NK-92 treated with Interleukin-12 subunit alpha and Interleukin-12 subunit beta, amount 100 ng/mL, for 24 hours (cell line): ENCODE results near the gene CDH23.

Source experiments
- DNase-seq: peaks from one replicate; lab custom pipeline; 2025; lab: John Stamatoyannopoulos, UW

Gene CDH23

DNA sequence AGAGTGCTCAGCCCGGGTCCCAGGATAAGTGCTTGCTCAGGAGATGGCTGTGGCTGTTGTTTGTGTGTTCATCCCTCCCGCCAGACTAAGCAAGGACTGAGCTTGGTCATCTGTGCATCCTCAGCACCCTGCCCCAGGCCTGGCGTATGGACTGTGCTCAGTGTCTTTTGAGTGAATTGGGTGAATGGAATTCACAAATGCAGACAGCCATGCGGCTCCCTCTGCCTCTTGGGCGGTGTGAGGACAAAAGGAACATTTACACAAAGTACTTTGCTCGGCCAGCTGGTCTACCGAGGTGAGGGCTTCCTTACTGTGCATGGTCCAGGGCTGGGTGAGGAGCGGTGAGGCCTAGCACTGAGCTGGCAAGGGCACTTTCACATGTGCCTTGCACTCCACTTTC lies 120.2 kb downstream of the CDH23 start:
- DNase-seq = no peak

DNA sequence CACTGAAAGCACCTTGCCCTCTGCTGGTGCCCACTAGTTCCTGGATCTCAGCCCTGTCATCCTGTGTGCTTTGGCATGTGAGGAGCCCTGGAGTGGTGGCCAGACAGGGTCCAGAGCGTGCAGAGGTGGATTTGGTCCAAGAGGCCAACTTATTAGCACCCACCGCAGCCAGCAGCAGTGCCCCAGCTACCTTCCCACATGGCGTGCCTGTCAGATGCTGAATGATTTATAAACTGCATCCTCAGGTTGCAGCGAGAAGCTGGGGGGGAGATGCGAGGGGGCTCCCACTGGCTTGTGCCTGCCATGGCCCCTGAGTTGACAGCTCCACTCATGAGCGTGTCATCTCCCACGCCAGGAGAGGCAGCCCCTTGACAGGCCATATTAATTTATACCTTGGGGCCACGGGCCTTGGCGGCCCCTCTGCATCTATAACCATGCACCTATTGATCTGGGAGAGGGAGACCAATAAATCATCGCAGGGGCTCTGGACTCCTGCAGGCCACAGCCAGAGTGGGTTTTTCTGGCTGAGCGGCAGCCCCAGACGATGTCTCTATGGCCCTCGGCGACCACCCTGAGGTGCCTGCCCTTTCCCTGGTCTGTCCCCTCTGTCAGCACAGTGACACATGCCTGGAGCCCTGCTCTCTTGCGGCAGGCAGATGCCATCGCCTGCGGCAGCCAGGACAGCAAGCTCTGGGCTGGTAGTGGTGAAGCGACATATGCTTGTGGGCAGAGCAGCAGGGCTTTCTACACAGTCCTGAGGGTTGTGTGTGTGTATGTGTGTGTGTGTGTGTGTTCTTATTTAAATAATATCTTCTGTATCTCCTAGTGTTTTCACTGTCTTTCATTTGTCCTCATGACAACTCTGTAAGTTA lies 120.8 kb downstream of the CDH23 start:
- DNase-seq = no peak

DNA sequence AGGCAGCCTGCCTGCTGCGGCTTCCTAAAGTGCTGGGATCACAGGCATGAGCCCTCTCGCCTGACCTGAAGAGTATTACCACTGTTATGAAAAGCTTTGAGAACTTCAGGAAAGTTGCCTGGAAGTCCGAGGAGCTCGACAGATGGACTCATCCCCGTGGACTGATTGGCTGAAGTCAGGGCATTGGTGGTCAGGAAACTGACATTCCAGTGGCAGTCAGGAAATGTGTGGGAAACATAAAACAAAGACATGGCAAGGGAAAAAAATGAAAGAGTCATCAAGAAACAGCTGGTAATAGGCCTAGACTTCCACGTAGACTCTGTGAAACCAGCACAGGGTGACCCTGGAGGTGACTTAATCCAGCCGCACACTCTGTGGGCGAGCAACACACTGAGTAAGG lies 123.3 kb downstream of the CDH23 start:
- no peak for DNase-seq

DNA sequence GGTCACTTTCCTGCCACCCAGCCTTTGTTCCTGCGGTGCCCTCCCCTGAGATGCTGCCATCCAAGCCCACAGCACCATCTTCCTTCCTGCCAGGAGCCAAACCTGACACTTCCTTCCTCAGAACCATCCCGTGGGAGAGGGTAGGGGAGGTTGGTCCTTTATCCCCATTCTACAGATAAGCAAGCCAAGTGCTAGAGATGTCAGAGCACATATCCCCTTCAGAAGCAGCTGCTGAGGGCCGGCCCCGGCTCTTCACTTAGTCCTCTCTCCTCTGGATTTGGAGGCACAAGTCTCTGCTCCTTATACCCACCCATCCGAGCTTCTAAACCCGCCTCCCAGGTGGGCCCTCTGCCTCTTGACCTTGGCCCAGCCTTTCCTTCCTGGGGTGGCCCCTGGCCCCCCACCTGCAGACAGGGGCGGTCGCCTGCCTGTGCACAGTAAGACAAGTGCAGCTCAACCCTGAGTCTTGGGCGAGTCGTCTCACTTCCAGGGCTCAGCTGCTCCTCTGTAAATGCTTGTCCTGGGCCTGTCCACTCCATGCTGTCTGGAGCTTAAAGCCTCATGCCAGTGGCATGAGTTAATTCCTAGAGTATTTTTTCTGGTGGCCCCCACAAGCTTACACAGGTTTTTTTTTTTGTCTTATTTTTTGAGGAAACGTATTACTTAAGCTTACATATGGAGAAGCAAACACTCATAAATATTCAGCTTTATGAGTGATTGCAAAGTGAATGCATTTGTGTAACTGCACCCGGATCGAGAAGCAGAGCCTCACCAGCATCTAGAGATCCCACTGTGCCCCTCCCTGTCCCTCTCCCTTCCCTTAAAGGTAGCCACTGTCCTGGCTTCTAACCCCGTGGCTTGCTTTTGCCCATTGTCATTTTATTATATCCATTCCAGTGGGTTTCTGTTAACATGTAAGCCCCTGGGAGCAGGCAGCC lies 125.1 kb downstream of the CDH23 start:
- no peak for DNase-seq

DNA sequence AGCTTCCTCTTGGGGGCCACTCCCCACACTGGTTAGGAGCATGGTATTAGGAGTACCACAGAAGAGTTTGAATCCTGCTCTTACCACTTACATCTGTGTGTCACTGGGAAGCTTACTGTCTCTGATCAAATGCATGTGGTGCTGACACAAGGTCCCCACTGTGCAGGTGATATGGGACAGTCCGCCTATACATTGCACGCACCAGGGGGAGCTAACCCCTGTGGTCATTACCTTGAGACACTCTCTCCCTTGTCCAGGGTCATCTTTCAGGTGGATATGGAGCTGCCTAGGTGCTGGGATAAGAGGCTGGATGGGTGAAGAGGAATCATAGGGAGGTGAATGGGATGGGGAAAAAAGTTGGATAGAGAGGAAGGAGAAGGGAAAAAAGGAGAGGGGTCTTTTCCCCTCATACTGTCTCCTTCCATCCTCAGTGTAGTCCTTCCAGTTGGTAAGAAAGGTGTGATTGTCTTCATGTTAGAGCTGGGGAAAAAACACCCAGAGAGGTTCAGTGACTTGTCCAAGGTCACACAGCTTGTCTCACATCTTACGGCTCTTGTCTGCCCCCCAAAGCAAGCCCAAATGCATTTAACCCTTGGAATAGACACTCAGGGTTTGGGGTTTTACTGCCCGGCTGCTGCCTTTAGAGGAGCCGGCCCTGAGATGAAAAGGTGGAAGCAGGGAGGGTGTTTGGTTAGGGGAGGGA lies 125.9 kb downstream of the CDH23 start:
- DNase-seq = no peak

DNA sequence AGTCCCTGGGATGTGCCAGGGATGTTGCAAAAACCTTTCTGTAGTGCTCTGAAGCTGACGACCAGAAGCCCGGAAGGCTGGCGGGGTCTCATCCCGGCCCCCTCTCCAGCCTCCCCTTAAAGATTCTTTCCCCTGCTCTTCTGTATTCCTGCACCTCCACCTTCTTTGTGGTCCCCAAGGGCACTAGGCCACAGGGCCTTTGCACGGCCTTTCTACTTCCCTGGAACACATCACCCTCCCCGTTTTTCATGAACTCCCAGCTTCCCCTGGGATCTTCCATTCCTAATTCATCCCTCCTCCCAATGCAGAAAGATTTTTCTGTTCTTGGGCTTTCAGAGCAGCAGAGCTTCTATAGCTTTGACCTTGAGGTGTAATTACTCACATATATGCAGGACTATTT lies 127.0 kb downstream of the CDH23 start:
- no peak for DNase-seq

DNA sequence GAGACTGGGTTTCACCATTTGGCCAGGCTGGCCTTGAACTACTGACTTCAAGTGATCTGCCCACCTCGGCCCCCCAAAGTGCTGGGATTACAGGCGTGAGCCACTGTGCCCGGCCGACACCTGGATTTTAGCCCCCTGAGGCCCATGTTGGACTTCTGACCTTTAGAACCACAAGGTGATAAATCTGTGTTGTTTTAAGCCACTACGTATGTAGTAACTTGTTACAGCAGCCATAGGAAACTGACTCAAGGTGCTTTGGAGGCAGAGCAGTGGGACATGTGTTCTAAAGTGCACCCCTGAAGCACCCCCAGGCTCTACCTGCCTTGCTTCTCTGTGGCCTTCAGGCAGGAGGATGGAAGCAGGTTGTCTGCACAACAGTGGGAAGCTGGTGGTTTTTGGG lies 128.4 kb downstream of the CDH23 start:
- DNase-seq = no peak

DNA sequence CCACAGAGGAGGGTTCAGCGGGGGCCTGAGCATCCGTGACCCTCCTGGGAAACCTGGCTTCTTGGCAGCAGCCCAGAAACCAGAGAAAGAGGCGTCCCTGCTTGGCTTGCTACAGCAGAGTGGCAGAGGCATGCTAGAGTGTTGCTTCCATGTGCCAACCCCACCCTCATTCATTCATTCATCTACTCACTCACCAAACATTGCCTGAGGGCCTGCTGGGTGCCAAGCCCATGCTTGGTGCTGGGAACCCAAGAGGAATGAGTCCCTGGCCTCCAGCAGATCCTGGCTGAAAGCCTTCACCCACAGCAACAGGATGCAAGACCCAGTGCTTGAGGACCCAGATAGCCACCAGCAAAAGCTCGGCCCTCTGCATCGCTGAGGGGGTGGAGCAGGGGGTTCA lies 129.0 kb downstream of the CDH23 start:
- no peak for DNase-seq

DNA sequence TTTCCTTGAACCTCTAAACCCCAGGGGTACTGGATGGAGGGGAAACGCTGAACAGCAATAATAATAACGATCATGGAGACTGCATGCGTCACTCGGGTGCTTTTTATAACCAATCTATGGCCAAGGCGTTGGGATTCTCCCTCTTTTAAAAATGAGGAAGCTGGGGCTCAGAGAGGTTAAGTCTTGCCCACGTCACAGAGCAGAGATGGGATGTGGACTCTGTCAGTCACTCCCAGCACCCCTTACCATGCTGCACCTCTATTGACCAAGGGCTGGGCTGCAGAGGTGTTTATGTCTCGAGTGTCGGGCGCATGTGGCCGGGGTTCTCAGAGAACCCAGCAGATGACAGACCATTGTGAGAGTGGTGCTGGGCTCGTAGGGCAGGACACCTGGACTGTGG lies 129.9 kb downstream of the CDH23 start:
- no peak for DNase-seq

DNA sequence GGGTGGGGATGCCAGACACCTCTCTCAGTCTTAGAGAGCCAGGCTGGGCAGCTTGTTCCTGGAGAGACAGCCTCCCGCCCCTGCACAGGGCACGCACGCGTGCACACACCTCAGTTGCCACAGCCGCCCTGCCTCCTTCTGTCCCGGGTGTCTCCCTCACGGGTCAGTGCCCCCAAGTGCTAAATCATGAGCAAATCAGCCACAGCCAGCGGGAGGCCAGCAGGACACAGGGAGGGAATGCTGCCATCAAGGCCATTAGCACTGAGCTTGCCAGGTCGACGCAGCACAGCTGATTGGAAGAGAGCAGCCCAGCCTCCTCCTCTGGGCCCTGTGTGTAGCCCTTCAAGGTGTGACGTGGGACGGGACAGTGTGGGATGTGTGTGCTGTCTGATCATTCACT lies 130.4 kb downstream of the CDH23 start:
- DNase-seq = no peak

DNA sequence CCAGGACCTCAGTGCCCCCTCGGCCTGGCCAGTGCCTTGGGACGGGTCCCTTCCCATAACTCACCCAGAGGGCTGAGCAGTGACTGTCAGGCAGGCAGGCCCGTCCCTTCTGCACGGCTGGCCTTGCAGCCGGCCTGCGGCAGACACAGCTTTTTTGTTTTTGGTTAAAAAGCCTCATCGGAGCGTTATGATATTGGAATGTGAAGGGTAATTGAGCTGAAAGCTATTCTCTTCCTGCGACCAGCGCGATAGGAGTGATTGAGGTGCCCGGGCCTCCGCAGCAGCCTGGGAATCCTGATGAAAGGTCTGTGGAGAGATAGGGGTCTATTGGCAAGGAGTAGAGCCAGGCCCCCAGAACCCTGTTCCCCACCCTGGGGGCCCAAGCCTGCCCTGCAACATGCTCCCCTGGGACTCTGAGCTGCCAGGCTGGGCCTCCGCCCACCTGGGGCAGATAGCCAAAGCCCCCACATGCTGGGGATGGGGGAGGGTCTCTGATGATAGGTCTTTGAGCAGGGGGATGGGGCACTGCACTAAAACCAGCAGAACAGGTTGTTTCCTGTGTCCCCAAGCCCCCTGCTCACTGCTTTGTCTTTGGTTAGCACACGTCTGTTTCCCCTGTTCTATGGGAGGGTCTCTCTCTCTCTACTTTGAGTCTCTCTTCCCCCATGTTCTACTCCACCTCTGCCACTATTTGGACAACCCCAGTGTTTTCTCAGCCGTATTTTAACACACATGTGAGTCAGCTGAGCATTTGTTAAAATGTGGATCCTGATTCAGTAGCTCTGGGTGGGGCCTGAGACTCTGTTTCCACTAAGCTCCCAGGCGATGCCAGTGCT lies 131.9 kb downstream of the CDH23 start:
- no peak for DNase-seq

DNA sequence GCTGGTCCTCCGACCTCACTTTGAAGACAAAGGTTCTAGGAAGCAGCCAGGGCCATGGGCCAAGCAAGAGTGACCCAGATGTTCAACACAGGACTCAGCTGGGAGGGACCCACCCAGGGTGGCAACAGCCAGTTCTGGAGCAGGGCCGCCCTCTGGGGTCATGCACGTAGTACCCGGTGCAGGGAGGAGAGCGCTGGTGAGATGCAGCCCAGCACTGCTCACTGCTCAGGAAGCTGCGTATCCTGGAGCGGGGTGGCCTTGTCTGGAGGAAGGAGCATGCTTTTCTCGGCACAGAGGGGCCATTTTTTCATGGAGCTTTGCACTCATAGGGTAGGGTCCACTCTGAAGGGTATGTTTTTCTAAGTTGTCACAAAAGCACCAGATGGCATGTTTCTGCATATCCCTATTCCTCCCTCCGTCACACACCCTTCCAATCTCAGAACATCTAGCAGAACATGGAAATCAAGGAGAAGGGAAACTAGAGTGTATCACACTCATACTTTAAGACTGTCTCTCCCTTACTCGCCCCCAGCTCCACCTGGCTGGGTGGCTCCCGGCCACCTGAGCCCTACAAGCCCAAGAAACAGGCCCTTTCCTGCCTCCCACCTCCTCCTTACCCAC lies 132.6 kb downstream of the CDH23 start:
- no peak for DNase-seq

DNA sequence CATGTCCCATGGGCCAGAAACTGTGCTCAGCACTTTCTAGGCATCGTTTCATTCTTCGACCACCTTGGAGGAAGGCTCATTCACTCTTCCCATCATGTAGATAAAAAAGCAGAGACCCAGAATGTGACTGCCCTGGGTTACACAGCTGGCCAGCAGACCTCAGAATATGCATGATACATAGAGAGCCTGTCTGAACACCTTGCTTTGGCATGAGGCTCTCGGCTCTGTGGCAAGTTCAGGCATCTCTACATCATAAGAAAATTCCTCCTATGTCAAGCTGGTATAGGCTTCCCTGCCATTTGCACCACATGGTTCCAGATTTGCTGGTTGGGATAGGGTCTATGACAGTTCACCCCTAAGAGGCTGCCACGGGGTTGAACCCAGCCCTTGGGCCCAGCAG lies 134.1 kb downstream of the CDH23 start:
- DNase-seq = no peak

DNA sequence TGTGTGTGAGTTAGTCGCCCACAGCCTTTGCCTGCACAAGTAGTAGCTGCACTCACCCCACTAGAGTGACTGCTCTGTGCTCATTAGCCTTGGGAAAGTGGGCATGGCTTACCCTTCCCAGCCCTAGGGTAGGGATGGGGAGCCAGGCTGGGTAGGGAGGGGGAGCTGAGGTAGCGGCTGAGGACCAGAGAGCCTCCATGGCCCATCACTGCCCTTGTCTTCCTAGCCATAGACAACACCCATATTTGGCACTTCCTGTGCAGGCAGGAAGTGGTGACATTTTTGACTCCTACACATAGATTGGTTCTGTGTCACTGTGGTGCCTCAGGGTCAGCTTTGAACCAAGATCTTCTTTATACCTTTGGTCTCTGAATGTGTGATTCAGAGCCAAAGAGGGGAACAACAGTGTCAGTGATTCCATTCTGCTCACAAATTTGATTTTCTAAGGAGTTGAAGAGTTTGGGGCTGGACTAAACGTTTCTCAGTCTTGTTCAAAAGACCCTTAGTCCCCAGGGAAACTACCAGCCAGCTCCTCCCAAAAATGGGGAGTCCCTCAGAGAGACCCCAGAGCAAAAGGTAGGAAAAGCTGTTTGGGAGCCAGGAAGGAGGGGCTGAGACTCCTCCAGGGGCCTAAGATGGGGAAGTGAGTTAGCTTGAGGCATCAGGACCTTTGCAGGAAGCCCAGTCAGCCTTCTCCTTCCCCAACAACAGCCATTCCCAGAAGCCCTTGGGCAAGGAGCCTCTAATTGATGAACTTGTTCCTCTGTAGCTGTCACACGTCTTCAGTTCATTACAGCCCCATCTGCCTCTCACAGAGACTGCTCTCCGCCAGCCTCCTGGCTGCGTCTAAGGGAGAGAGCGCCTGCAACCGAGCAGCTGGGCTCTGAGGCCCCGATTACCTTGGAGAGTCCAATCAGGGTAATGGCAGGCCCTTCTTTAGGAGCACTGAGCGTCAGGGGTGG lies 135.0 kb downstream of the CDH23 start:
- no peak for DNase-seq

DNA sequence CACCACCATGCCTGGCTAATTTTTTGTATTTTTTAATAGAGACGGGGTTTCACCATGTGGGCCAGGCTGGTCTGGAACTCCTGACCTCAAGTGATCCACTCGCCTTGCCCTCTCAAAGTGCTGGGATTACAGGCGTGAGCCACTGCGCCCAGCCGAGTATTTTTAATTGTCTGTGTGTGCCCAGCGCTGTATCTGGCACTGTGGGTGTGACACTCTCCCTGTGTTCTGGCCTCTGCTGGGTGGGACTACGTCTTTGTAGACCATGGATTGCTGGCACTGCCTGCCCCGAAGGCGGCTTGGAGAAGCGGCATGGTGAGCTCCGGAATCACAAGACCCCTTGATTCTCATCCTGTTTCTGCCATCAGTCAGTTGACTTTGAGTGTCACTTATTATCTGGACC lies 136.2 kb downstream of the CDH23 start:
- no peak for DNase-seq

DNA sequence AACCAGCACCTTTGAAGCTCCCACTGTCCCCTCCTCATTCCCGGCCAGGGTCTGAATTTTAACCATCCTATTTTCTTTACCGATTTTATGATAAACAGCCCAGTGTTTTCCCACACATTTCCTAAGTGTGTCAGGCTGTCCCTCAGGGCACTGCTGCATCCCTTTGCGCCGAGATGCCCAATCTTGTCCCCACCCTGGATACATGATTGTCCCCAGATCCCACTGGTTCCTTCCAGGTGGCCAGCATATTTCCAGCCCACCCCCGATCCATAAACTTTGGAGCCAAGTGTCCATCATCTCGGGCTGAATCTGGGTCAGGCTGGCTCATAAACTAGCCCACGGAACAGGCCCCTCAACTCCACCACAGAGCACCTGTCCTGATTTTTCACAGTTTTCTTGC lies 137.2 kb downstream of the CDH23 start:
- no peak for DNase-seq

DNA sequence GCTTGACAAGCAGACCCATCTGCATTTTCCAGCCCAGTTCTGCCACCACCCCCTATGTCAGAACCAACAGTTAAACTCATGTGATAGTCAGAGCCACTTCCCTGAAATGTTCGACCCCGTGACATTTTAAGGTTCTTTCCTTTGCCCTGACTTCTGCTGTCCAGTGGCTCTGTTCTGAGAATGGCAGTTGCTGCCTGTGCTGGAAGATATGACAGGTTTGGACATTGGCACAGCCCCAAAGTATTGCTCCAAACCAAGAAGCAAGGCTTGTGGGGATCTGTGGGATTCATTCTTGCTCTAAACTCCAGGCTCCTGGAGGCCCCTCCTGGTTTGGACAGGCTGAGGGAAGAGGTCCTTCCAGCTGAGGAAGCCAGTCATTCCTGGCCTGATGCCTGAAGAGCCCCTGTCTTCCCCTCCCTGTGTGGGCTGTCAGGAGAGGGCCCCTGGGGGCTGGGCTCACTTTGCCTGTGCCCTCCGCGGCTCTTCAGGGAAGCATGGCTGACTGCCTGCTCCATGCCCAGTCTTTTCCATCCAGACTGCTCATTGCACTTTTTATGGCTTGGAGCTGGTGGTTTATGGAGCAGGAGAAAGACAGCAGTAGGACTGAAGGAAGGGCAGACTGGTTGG lies 138.0 kb downstream of the CDH23 start:
- DNase-seq = no peak

DNA sequence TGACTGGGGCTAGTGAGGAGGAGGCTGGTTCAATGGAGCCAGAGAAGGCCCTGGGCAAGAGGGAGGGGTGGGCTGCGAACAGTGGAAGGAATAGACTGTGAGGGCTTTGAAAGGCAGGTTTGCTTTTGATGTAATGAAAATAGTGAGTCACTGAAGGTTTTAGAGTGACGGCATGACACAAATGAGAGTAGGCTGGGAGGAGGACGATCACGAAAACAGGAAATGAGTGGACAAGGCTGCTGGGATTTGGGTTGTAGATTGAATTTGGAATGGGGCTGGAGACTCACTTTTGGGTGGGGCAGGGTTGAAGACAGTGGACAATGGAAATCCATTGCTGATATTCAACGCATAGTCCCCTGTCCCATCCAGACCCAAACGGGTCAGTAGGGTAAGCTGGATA lies 139.6 kb downstream of the CDH23 start:
- DNase-seq = no peak

DNA sequence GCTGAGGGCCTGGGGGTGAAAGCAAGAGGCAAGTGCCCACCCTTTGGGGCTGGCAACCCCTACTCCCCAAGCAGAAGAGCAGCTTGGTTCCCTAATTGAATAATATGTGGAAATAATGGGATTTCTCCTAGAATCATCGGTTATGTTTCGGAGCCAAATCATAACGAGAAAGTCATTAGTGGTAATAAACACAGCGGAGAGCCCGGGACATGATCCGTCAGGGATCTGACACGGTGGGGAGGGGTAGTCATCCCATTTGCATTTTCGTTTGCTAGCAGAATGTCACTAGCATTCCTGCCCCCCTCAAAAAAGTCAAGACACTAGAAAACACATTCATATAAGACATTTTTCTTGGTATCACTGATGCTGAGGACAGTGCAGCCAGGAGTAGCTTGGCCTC lies 140.4 kb downstream of the CDH23 start:
- DNase-seq = no peak

DNA sequence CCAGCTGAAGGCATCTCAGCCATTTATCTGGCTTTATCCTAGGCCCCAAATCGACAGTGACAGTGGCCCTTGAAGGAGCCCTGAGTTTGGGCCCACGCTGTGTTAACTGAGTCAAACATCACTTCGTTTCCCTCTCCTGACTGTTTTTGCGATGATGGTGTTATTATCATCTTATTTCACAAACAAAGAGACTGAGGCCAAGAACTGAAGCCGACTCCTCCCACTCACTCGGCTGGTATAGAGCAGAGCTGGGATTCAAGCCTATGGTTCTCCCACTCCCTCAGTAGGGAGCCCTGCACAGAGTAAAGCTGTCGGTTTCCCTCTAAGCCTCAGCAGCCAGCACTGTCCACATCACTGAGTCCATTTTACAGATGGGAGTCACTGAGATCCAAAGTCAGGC lies 141.0 kb downstream of the CDH23 start:
- DNase-seq = no peak
